Ovary (tissue), 3 donors: ENCODE results near the gene POU3F3.

Experiments used
- EP300 ChIP-seq: sonication (generic); formaldehyde crosslinking; IDR thresholded peaks from one replicate; pipeline ENCODE4 v1.6.1; 2017; ENCODE audit warnings: antibody characterized with exemption
- POLR2A ChIP-seq: fragments of 450-650 bp; IDR thresholded peaks from one replicate; pipeline ENCODE4 v1.6.1; 2017; ENCODE audit warnings: antibody characterized with exemption, mild to moderate bottlenecking, moderate library complexity
- TF ChIP-seq, protein P1 (sequence below), 3 donors: fragments of 450-650 bp in 2 of 3; fragments of 200-600 bp in 1 of 3; IDR thresholded peaks; one replicate each; pipeline versions ENCODE4 v1.5.1 to v1.8.0; 2016 to 2022; ENCODE audit warnings: antibody characterized with exemption in 3 of 3, mild to moderate bottlenecking in 1 of 3
- donor health status: DM: no; HTN: no; CAD: no.

DNA sequence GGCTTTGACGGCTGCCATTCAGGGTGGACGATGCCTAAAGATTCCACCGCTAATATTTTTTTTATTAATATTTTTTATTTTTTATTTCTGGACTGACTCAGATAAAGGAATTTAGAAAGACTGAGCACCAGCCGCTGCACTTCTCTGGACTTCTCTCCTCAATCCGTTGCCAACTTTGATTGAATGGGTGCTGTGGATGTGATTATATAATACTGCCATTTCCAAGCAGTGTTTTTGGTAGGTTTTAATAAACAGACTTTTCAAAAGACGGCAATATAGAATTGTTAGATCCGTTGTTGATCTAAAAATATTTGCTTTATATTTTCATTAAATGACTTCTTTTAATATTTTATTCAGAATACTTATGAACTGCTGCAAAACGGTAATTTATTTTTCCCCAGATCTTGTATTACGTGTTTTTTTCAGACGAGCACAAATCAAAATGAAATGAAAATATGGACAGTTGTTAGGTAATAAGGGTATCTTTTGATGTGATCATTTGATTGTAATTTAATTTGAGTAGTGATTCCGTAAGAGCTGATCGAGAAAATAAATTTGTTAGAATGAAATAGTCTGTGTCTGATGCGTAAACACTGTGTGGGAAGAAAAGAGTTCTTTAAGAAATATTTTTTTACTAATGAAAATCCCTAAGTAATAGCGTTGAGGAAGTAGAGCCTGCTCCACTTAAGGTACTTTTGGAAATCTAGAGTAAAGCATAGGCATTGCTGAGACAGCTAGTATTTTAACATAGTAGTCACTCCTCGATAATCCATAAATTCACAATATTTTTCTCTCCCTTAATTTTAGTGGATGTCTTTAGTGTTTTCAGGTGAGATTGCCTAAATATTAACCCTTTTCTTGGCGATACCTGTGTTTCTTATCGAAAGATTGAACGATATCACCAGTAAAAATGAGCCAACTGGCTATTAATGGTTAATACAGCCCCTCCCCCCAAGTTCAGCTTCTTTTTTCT is 4.4 kb downstream of the POU3F3 start:
- no peak for TF ChIP-seq POLR2A
- TF ChIP-seq, protein P1, sequence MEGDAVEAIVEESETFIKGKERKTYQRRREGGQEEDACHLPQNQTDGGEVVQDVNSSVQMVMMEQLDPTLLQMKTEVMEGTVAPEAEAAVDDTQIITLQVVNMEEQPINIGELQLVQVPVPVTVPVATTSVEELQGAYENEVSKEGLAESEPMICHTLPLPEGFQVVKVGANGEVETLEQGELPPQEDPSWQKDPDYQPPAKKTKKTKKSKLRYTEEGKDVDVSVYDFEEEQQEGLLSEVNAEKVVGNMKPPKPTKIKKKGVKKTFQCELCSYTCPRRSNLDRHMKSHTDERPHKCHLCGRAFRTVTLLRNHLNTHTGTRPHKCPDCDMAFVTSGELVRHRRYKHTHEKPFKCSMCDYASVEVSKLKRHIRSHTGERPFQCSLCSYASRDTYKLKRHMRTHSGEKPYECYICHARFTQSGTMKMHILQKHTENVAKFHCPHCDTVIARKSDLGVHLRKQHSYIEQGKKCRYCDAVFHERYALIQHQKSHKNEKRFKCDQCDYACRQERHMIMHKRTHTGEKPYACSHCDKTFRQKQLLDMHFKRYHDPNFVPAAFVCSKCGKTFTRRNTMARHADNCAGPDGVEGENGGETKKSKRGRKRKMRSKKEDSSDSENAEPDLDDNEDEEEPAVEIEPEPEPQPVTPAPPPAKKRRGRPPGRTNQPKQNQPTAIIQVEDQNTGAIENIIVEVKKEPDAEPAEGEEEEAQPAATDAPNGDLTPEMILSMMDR (IDR thresholded peaks at IDR 0.05) = no peak
- TF ChIP-seq EP300 = no peak
